DMS114 treated with DMSO at 0.1 percent for 48 hours (cell line): ENCODE data around the gene MAGEC2.

ENCODE experiments used
- DNase-seq: peaks from one replicate; lab custom pipeline; 2025; ENCODE audit not compliant: unreplicated experiment; lab: John Stamatoyannopoulos, UW

Gene MAGEC2, protein sequence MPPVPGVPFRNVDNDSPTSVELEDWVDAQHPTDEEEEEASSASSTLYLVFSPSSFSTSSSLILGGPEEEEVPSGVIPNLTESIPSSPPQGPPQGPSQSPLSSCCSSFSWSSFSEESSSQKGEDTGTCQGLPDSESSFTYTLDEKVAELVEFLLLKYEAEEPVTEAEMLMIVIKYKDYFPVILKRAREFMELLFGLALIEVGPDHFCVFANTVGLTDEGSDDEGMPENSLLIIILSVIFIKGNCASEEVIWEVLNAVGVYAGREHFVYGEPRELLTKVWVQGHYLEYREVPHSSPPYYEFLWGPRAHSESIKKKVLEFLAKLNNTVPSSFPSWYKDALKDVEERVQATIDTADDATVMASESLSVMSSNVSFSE

DNA sequence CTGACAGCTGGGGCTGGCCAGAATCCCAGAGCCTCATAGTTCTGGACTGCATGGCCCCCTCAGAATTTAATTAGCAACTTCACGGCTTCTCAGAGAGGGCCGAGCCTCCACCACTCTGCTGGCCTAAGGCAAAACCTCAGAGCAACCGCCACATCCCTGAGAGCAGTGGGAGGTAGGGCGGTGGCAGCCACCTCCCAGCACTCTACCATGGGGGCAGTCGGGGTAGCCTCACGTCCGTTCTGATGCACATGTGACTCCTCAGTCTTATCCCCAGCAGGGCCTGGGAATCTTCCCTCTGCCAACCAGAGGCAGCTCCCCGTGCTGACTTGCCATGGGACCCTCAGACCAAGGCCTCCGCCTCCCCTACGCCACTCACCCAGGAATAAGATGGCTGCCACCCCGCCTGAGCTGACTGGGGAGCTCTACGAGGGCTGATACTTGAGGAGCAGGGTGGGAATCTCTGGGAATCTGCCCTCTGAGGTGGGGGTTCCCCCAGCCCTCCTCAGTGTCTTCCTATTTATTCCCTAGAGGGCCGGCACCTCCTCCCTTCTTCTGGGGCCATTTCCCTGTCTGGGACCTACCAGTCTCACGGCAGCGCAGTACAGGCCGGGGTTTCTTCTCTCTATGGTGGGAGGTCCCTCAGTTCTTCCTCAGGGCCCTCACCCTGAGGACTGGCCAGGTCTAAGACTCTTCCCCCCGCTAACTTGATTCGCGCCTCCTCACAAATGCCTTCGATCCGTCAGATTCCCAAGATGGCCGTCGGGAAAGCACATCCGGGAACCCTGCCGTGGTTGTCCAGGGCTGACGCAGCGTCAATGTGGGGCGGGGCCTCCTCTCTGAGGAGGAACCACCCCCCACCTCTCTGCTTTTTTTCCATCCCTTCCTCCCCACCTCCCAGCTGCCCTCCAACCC, at the start of gene MAGEC2:
Gene MAGEC2 (minus strand): TSS at position 769 of the 912 bp plus-strand sequence. CDS start 1,303 bp downstream, outside the sequence.
- no peak for DNase-seq

DNA sequence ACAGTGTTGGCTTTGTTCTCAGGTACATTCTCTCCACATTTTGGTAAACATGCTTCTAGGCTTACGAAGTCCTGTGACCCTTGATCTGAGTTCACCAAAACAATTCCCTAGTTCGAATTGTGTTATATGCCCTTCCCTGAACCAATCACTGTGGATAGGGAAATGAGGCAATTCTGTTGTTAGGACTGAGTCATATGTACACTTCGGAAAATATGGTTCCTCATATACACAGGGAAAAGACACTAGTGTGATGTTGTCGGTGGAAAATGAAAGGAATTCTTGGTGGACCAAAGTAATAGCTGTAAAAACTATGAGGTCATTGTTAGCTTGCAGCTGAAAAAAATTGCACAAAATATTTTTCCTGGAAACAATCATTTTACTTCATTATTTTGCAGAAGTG, 46.6 kb upstream of the MAGEC2 start:
- no peak for DNase-seq

DNA sequence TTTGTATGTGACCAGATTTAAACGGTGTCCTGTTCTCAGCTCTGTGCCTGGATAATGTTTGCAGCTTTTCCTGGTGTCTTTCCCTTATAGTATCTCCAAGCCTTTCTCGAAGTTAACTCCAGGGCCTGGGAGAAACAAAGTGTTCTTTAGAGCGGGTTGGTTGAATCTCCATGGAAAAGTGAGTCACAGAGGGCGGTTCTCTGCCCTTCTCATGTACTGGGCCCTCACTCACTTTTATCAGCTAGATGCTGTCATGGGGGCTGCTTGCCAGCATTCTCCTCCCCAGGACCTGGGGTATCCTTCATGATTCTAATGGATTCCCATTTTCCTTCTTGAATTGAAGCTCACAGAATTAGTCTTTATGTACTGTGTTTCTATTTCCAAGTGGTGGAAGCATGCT, 46.1 kb upstream of the MAGEC2 start:
- DNase-seq = no peak

DNA sequence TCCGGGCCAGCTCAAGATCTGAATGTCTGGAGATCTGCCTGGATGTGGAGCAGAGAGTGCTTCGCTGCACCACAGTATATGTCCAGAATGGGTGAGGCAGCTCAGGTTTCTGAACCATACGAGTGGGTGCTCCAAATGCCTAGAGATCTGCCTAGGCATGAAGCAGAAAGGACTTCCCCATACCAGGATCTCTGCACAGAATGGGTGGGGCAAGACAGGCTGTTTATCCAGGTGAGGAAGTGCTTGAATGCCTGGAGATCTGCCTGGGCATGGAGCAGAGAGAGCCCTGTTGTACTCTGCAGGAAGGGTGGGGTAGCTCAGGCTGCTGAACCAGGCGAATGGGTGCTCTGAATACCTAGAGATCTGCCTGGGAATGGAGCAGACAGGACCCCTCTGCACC, 45.4 kb upstream of the MAGEC2 start:
- no peak for DNase-seq

DNA sequence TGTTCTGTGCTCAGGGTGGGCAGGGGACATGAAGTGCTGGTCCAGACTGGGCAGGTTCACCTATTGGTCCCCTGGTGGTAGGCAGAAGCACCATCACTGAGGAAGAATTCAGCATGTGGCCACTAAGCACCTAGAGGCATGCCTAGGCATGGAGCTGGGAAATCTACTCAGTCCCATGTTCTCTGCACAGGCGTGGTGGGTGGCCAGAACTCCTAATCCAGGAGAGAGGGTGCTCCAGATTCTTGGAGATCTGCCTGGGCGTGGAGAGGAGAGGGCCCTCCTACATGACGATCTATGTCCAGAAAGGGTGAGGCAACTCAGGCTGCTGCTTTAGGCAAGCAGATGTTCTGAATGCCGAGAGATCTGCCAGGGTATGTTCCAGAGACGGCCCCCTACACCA, 44.6 kb upstream of the MAGEC2 start:
- DNase-seq = no peak

DNA sequence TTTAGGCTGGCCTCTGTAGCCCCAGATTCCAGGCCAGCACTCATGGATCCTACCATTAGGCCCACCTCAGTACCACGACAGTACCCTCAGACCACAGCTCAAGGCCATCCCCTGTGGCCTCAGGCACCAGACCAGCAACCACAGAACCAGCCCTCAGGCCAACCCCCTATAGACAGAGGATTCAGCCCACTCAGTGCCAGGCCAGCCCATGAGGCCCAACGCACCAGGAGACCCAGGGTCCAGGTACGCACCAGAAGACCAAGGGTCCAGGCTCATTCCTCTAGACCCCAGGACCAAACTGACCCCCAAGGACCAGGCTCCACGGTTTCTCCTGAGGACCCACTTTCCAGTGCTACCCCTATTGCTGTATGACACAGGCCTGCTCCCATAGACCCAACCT, 39.5 kb upstream of the MAGEC2 start:
- no peak for DNase-seq

DNA sequence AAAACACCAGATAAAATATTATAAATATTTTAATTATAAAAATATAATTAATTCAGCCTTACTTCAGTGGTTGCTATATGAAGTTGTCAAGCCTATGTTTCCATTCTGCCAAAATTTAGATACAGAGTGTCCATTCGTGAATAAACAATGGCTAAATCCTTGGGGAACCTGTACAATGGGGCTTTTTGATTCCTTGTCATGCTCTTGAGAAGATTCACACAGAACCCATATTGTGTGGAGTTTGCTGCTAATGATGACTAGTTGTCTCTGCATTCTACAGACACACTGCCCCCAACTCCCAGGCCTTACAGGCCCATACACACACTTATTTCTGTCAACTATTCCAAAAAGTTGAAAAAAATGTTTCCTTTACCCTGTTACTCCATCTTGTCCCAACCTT, 33.4 kb upstream of the MAGEC2 start:
- DNase-seq = no peak

DNA sequence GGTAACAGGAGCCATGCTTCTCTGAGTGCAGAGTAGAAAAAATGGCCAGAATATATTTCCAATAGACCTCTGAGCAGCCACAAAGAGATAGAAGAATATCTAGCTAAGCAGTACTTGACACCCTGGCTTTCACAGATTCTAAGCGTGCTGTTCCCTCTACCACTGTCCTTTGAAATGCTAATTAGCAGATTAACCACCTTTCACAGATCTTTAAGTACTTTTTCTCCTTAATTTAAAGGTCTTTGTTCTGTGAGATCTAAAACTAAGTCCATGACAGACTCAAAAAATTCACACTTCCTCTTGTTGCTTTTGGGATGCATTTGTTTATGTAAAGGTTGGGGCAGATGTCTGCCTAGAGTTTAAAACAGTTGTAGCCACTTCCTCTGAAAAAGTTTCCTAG, 28.3 kb upstream of the MAGEC2 start:
- no peak for DNase-seq

DNA sequence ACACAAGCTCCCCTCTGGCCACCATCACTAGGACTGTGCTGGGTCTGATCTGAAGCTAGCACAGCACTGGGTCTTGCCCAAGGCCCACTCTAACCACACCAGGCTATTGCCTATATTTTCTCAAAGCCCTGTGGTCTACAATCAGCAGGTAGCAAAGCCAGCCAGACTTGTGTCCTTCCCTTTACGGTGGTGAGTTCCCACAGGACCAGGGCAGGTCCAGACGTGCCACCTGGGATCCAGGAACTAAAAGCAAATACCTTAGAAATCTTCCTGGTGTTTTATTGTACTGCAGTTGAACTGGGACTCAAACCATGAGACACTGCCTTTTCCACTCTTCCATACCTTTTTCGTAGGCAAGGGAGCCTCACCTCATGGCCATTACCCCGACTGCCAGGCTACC, 9.0 kb upstream of the MAGEC2 start:
- DNase-seq = no peak

DNA sequence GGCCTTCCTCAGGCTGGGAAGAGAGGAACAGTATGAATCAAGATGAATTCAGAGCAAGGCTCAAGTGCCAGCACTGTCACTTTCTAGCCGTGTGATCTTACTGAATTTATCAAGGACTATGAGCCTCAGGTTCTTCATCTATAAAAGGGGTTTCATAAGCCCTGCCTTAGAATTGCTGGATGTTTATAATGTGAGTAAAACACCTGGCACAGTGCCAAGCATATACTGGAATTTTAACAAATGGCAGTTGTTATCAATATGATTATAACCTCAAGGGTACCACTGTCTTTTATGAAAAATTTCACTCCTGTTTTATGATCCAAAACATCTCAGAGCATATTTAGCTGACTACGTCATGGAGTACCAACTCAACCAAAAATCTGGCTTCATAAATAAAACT, 4.0 kb downstream of the MAGEC2 start:
- no peak for DNase-seq

DNA sequence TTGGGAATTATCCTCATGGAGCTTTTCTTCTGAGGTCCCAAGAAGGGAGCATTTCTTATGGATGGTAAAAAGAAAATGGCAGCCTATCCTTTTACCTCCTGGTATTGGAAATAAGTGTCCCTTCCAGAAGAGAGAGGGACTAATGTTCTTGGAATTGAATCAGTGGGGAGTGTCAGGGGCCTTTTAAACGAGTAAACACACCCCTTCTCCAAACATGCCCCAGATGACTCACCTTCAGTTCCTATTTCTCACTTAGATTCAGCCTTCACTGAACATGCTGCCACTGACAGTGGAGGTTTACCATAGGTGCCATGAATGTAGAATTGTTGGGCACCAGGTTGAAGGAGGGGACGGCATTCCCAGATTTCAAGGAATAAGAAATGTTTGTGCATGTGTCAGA, 19.0 kb downstream of the MAGEC2 start:
- no peak for DNase-seq

DNA sequence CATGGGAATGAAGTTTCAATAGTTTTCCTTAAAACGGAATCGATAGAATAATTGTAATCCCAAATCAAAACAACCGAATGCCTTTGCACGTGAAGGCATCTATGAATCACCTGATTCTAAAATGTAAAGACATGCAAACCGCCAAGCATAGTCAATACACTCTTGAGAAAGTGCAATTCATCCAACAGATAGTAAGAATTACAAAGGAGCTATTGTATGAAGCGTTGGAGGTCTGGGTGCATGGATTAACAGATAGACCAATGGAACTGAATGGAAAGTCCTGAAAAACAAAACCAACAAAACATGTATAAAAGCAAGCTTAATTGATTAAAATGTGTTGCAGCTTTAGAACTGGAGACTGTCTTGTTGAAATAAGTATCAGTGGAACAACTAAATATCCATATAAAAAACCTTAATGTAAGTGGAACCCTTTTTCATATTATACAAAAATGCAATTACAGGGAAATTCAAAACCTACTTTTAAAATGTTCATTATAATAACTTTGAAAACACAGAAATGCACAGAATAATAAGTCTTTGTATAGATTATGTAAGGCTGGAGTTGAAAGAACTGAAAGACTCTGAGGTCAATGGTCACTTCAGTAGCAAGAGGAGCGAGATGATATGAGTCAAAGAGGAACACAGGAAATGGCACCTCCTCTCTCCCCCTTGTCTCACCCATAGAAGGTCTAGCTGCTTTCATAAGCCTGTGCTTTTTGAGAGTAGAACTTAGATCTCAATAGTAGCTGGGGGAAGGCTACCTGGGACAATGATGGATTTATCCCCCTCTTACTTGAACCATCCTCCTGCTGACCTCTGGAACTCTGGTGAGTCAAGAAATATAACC, 20.1 kb downstream of the MAGEC2 start:
- no peak for DNase-seq

DNA sequence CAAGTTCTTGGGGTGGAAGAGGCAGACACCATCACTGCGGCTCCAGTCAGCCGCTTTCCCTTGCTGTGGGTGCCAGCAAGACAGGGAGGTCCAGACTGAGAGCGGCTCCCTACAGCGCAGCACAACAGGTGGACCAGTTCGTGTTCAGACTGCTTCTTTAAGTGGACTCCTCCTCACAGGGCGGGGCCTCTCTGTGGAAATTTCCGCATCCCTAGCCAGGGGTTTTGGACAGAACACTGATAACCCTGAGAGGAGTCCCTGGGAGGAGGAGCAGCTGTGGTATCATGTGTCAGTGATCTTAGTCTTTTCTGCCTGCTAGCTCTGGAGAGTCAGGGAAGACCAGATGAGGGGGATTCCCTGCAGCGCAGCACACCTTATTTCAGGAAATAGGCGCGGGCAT, 48.5 kb downstream of the MAGEC2 start:
- DNase-seq = no peak
